ENCODE measurements around the gene RPL35. TPM values are rescaled to one million over a fixed set of nuclear protein-coding genes. Genes with fewer than 3 reads are reported as not detected.
A peak's percentile ranks its signal among the peaks of the same experiment; 100 is the strongest.

RPL35 gene
- total and polyA plus RNA-seq, 2 donors from 2014 or later: 910 to 2,355 TPM

- no peak for FAIRE-seq
Measured at GRCh38 chr9:124813501-124814163, 48.1 kb downstream of the RPL35 start.

DNA sequence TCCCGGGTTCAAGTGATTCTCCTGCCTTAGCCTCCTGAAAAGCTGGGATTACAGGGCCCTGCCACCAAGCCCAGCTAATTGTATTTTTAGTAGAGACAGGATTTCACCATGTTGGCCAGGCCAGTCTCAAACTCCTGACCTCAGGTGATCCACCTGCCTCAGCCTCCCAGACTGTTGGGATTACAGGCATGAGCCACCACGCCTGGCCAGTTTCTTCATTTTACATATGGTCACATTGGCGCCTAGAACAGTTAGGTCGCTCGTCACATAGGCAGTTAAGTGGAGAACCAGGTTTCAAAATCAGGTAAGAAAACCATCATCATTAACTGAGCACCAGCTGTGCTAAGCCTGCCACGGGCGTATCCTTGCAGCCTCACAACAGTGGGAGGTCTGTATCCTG is 48.7 kb downstream of the RPL35 start:
- no peaks in the 10 kb centered on the region for H3K4me1 ChIP-seq (ENCODE audit: control insufficient read depth in 2 of 3, insufficient read depth in 2 of 3, low read depth in 1 of 3, low read length in 3 of 3)
- H3K27ac ChIP-seq (ENCODE audit: low read depth in 2 of 2, low read length in 2 of 2): no peak overlapping the region
- no peak overlapping the region for H3K9ac ChIP-seq (ENCODE audit: low read length in 3 of 3)
- no peaks in the 10 kb centered on the region for H3K9me3 ChIP-seq (ENCODE audit: control insufficient read depth in 2 of 3, insufficient read depth in 1 of 3, low read length in 3 of 3)
- TF ChIP-seq CTCF (IDR thresholded peaks at IDR 0.05; ENCODE audit: borderline replicate concordance, extremely low read depth, insufficient read depth): no peak
- no peak overlapping the region for H3K4me3 ChIP-seq (ENCODE audit: low read length in 3 of 3)
- H3K27me3 ChIP-seq (ENCODE audit: control insufficient read depth, insufficient read depth, low read length): no peaks in the 10 kb centered on the region
- DNase-seq: peak in 1 of 5 donors; percentile 10
- FAIRE-seq: no peak
- intact Hi-C loops (cut with DNase I): no loop called here
- H3K36me3 ChIP-seq (ENCODE audit: control insufficient read depth in 2 of 3, insufficient read depth in 3 of 3, low read length in 3 of 3): no peaks in the 10 kb centered on the region

More at GRCh38 chr9:124813501-124814163, 48.1 kb downstream of the RPL35 start:
- H3K4me1 ChIP-seq (ENCODE audit: control insufficient read depth in 2 of 3, insufficient read depth in 2 of 3, low read depth in 1 of 3, low read length in 3 of 3): no peaks in the 10 kb centered on the region
- H3K27ac ChIP-seq (ENCODE audit: low read depth in 2 of 2, low read length in 2 of 2): no peak overlapping the region
- no peak overlapping the region for H3K4me3 ChIP-seq (ENCODE audit: low read length in 3 of 3)
- H3K36me3 ChIP-seq (ENCODE audit: control insufficient read depth in 2 of 3, insufficient read depth in 3 of 3, low read length in 3 of 3): no peaks in the 10 kb centered on the region
- no peaks in the 10 kb centered on the region for H3K9me3 ChIP-seq (ENCODE audit: control insufficient read depth in 2 of 3, insufficient read depth in 1 of 3, low read length in 3 of 3)
- no peaks in the 10 kb centered on the region for H3K27me3 ChIP-seq (ENCODE audit: control insufficient read depth, insufficient read depth, low read length)
- H3K9ac ChIP-seq (ENCODE audit: low read length in 3 of 3): no peak overlapping the region
- TF ChIP-seq CTCF (IDR thresholded peaks at IDR 0.05; ENCODE audit: borderline replicate concordance, extremely low read depth, insufficient read depth): no peak
- intact Hi-C loops (cut with DNase I): no loop called here
- DNase-seq: no peak

- Histone ChIP-seq H3K9me3 (ENCODE audit: control insufficient read depth in 2 of 3, insufficient read depth in 1 of 3, low read length in 3 of 3) (no peaks in the 10 kb centered on the region), H3K36me3 (ENCODE audit: control insufficient read depth in 2 of 3, insufficient read depth in 3 of 3, low read length in 3 of 3) (no peaks in the 10 kb centered on the region), H3K4me1 (ENCODE audit: control insufficient read depth in 2 of 3, insufficient read depth in 2 of 3, low read depth in 1 of 3, low read length in 3 of 3) (no peaks in the 10 kb centered on the region), H3K27ac (ENCODE audit: low read depth in 2 of 2, low read length in 2 of 2) (no peak overlapping the region), H3K9ac (ENCODE audit: low read length in 3 of 3) (no peak overlapping the region), H3K27me3 (ENCODE audit: control insufficient read depth, insufficient read depth, low read length) (no peaks in the 10 kb centered on the region), H3K4me3 (ENCODE audit: low read length in 3 of 3) (no peak overlapping the region)
- intact Hi-C loops (cut with DNase I): no loop called here
- FAIRE-seq (no peak), DNase-seq (peak in 1 of 5 donors; percentile 68)
- no peak for TF ChIP-seq CTCF (IDR thresholded peaks at IDR 0.05; ENCODE audit: borderline replicate concordance, extremely low read depth, insufficient read depth)
Measured at GRCh38 chr9:124812441-124812876, 49.3 kb downstream of the RPL35 start.
